ENCODE measurements around the gene GALNS.

DNA sequence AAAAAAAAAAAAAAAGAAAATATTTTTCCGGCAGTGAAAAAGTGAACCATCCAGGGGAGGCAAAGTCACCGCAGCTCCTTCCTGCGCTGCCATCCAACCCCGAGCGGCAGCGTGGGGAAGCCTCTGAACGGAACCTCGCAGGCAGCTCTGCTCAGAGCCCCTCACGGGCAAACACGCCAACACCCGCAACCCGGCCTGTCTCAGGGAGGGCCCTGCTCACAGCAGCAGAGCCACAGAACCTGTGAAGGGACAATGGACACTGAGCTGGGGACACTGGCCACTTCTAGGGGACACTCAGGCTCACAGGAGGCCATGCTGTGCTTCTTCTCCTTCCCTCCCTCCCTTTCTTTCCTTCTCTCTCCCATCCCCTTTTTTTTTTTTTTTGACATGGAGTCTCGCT is 23.7 kb downstream of the GALNS start:
- TF ChIP-seq, protein P1, sequence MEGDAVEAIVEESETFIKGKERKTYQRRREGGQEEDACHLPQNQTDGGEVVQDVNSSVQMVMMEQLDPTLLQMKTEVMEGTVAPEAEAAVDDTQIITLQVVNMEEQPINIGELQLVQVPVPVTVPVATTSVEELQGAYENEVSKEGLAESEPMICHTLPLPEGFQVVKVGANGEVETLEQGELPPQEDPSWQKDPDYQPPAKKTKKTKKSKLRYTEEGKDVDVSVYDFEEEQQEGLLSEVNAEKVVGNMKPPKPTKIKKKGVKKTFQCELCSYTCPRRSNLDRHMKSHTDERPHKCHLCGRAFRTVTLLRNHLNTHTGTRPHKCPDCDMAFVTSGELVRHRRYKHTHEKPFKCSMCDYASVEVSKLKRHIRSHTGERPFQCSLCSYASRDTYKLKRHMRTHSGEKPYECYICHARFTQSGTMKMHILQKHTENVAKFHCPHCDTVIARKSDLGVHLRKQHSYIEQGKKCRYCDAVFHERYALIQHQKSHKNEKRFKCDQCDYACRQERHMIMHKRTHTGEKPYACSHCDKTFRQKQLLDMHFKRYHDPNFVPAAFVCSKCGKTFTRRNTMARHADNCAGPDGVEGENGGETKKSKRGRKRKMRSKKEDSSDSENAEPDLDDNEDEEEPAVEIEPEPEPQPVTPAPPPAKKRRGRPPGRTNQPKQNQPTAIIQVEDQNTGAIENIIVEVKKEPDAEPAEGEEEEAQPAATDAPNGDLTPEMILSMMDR (IDR thresholded peaks at IDR 0.05; ENCODE audit: borderline replicate concordance, extremely low read depth, low read length, poor library complexity, severe bottlenecking): no peak
- no peak for TF ChIP-seq EZH2 (IDR thresholded peaks at IDR 0.05; ENCODE audit: borderline replicate concordance, low read depth, low read length, severe bottlenecking)

All from DND-41 (cell line).